ENCODE results near the gene SLCO1A2. TPM values are rescaled to one million over a fixed set of nuclear protein-coding genes. Genes with fewer than 3 reads are reported as not detected.
"Not testable (repeated sequence)": the region's sequence is repeated elsewhere in the genome, so short reads cannot be mapped to it uniquely, and the experiment has no call there.

The SLCO1A2 gene, protein sequence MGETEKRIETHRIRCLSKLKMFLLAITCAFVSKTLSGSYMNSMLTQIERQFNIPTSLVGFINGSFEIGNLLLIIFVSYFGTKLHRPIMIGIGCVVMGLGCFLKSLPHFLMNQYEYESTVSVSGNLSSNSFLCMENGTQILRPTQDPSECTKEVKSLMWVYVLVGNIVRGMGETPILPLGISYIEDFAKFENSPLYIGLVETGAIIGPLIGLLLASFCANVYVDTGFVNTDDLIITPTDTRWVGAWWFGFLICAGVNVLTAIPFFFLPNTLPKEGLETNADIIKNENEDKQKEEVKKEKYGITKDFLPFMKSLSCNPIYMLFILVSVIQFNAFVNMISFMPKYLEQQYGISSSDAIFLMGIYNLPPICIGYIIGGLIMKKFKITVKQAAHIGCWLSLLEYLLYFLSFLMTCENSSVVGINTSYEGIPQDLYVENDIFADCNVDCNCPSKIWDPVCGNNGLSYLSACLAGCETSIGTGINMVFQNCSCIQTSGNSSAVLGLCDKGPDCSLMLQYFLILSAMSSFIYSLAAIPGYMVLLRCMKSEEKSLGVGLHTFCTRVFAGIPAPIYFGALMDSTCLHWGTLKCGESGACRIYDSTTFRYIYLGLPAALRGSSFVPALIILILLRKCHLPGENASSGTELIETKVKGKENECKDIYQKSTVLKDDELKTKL
- total RNA-seq, result 0.26 TPM in 1 of 2 replicates, not detected in the other

DNA sequence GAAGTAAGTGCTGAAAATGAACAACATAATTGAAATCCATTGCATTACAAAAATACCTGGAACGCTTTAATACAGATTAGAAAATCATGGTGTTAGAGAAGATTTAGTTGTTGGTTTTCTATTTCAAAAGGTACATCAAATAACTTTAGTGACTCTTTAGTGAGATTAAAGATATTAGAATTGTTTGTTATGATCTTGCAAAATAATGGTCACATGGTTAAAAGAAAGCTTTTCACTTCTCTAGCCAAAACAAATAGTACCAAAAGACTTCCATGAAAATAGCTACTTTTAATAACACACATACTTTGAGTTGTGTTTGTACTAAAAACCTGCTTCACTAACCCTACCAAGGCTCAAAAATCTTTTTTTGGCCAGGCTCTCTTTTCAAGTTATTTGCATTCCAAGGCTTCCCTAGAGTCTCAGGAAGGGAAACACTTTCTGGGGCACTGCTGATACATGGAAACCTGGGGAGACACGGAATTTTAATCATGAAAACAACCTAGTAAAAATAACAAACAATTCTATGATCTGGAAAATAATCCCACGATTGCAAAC, at the start of gene SLCO1A2:
Gene SLCO1A2 (minus strand): TSS at position 147 of the 555 bp plus-strand sequence. CDS start 270 bp downstream, outside the sequence.
- DNase-seq (ENCODE audit: low read depth in 2 of 2), result peak in 1 of 2 donors; percentile 1

DNA sequence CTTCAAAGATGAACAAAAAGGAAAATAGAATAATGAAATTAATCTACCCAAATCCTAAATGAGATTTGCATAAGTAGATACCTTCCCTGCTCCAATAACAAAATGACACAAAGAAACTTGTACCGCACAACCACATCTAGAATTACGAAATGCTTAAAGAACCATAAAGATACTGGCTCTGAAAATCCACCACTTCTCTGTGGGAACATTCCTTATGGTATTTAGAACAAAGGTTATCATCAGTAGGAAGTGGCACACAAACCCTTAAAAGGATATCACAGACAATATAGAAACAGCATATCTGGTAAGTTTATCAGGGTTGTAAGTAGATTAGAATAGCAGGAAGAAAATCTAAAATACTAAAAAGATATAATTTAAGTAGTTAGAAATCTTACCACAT, 49.5 kb upstream of the SLCO1A2 start:
- DNase-seq (ENCODE audit: low read depth in 2 of 2), result no peak

DNA sequence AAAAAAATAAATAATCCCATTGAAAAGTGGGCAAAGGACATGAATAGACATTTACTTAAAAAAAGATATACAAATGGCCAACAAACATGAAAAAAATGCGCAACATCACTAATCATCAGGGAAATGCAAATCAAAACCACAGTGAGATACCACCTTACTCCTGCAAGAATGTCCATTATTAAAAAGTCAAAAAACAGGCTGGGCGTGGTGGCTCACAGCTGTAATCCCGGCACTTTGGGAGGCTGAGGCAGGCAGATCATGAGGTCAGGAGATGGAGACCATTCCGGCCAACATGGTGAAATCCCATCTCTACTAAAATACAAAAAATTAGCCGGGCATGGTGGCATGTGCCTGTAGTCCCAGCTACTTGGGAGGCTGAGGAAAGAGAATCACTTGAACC, 46.6 kb upstream of the SLCO1A2 start:
- not testable (repeated sequence) for DNase-seq (ENCODE audit: low read depth in 2 of 2)

DNA sequence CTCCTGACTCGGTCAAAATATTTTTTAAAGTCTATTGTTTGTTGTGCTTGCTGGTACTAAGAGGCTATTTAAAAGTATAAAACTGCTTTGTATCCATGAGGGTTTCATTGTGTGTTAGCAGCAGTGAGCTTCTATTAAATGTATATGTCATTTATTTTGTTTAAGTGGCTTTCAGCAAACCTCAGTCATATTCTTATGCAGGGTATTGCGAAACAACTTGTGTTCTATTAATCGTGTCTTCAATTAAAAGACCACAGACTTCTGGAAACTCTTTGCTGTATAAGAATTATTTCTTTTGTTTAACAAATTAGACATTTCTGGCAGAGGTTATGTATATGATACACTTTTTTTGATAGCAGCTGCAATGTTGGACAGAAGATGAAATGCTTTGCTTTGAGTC, 44.5 kb upstream of the SLCO1A2 start:
- no peak for DNase-seq (ENCODE audit: low read depth in 2 of 2)

DNA sequence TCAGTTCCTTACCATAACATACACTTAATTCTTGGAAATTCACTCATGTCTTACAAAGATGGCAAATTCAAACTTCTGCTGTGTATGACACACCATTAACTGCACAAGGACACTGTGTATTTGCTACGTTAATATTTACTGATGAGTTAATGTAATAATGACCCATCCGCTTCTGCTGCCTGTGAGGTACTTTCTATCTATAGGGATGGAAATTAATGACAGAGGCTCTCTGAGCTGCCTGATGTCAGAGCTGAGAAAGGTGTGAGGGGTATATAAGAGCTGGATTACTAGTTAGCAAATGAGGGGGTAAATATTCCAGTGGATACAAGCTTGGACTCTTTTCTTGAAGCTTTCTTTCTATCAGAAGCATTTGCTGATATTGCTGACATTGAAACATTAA, 37.9 kb upstream of the SLCO1A2 start, which contains the start of gene IAPP:
Gene IAPP (plus strand): TSS at position 301 of the 400 bp plus-strand sequence. CDS start 450 bp downstream, outside the sequence.
- no peak for DNase-seq (ENCODE audit: low read depth in 2 of 2)

DNA sequence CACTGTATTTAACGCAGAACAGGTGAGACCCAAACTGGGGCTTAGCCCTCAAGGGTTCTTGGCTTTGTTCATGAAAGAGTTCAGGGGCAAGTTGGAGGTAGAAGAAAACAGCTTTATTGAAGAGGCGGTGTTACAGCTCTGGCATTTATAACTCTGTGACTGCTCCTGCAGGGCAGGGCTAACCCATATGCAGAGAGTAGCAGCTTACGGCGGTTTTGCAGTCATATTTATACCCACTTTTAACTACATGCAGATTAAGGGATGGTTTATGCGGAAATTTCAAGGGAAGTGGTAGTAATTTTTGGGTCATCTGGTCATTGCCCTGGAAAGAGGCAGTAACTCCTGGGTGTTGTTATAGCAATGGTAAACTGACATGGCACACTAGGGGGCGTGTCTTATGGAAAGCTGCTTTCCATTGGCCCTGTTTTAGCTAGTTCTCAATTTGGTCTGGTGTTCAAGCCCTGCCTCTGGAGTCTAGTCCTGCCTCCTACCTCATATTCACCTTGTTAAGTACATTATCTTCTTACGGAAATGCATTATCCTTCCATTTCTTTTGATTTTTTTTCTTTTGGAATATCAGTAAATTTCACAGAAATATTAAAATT, 36.2 kb upstream of the SLCO1A2 start:
- no peak for DNase-seq (ENCODE audit: low read depth in 2 of 2)

DNA sequence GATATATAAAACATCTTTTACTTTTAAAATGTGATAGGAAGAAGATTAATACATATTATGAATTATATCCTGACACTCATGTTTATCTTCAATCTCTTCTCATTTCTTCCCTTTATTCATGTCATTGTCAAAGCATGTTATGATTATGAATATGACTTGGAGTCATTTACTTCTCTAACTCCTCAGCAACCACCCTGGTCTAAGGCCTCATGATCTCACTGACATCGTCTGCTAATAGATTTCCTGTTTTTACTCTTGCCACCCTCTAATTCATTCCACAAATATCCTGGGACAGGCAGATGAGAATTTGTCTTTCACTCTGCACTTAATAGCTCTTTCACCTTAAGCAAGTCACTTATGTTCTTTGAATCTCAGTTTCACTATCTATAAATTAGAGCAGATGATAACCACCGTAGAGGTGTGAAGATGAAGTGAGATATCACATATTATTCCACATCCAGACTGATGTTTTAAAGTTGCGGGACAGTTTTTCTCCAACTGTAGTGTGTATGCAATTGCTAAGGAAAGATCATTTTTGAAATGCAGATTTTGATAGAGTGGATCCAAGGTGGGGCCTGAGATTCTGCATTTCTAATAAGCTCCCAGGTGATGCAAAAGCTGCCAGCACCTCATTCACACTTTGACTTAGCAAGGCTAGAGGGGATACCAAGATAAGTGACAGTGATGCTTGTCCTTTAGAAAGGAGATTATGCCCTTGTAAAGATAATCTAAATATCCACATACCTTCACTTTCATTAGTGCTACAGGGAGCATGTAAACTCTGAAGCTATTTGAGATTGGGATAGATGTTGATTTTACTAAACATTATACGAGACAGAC, 34.6 kb upstream of the SLCO1A2 start:
- peak in 1 of 2 donors; percentile 39 for DNase-seq (ENCODE audit: low read depth in 2 of 2)

DNA sequence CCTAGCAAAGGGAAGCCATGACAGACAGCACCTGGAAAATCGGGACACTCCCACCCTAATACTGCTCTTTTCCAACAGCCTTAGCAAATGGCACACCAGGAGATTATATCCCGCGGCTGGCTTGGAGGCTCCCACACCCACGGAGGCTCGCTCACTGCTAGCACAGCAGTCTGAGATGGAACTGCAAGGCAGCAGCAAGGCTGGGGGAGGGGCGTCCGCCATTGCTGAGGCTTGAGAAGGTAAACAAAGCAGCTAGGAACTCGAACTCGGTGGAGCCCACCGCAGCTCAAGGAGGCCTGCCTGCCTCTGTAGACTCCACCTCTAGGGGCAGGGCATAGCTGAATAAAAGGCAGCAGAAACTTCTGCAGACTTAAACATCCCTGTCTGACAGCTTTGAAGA, 25.9 kb upstream of the SLCO1A2 start:
- not testable (repeated sequence) for DNase-seq (ENCODE audit: low read depth in 2 of 2)

DNA sequence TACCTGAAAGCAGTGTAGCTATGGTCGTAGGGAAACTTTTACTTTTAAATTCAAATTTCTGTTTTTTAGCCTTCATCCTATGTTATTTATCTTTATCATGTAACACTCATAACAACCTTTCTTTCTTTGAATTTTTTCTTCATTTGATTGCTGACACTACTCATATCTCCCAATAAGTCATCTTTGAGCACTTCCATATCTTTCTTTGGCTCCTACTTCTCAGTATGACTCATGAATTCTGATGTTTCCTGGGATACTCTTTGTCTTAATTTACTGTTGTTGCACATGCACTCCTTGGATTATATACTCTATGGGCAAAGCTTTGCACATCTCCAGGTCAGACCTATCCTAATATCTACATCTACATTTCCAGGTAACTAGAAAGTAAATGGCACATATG, 19.9 kb upstream of the SLCO1A2 start:
- DNase-seq (ENCODE audit: low read depth in 2 of 2), result no peak

DNA sequence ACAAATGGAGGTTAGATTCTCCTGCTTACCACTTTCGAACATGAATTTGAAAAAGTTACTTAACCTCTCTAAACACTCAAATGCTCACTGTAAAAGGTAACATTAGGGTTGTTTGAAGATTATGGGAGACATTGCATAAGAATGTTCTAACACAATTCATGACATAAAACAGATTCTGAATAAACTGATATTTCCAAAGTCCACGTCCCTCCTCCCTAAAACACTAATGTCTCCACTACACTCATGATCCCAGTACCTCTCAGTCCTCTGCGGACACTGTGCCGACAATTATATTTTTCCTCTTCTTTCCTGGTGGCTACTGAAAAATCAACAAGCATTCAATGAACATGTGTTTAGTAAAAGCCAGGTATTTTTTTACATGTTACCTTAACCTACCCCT, 19.2 kb upstream of the SLCO1A2 start:
- no peak for DNase-seq (ENCODE audit: low read depth in 2 of 2)

DNA sequence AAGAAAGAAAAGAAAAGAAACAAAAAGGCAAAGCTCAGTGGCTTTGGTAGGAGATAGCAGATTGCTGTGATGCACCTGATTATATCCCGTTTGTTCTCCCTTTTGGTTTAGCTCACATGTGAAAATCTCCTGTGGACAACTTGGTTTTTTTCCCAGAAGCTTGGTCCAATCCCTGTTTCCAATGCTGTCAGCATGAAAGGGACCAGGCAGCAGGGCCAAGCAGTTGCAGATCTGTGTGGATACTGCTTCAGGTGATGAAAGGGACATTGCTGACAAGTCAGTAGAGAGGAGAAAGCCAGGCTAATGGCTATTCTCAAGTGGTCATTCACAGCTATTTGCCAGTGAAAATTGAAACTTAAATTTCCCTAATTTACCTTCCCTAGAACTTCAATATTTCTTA, 18.8 kb upstream of the SLCO1A2 start:
- no peak for DNase-seq (ENCODE audit: low read depth in 2 of 2)

DNA sequence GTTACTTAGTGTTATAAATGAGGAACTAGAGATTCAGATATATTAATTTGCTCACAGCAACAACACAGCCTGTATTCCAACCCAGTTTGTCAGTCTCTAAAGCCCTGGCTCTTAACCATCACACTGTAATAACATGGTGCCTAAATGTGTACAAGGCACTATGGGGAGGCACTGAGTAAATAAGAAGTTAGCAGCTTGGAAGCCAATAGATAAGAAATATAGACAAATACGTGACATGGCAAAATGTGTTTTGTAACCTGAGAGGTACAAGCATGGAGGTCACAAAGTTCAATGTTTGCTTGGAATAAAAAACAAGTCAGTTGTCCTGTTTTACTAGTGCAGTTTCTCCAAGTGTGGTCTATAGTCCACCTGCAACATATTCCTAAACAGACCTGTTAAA, 16.3 kb upstream of the SLCO1A2 start:
- no peak for DNase-seq (ENCODE audit: low read depth in 2 of 2)

DNA sequence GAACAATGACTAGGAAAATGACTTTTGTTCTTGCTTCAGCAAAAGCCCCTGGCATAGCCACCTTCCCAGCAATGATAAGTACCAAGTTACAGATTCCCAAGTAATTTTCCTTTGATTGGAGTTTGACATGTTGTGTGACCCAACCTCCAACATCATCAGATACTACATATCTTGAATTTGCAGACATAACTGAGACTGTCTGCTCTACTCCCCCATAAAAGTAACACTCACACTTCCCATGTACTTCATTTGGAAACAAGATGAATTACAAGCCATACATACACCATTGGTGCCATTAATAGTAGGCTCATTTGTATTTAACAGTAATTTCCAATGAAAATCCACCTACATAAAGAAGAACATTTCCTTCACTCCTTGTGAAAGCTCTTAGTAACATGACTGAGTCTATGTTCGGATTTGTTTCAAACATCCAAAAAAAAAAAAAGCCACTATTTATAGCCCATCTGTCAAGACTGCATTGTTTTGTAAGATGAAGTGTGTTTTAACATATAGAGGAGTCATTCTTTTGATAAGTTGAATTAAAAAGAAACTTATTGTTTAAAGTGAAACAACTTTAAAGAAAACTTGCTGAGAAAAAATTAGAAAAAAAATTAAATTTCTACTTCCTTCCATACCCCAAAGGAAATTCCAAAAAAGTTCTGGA, 12.0 kb upstream of the SLCO1A2 start:
- no peak for DNase-seq (ENCODE audit: low read depth in 2 of 2)

DNA sequence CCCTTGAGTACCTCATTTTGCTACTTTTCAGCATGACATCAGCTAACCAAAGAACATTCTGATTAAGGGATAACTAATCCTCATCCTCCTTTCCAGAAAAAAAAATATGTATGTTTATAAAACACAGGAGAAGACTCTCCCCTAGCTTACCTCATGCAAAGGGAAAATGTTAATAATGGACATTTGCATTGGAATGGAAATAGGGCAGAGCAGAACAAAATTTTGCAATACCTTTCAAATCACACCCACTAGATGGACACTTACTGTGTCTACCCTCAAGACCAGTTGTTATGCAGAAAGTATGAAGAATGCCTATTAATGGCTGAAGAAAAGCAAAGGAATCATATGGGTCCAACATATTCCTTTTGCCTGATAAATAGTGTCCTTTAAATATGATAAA, 8.9 kb upstream of the SLCO1A2 start:
- no peak for DNase-seq (ENCODE audit: low read depth in 2 of 2)

DNA sequence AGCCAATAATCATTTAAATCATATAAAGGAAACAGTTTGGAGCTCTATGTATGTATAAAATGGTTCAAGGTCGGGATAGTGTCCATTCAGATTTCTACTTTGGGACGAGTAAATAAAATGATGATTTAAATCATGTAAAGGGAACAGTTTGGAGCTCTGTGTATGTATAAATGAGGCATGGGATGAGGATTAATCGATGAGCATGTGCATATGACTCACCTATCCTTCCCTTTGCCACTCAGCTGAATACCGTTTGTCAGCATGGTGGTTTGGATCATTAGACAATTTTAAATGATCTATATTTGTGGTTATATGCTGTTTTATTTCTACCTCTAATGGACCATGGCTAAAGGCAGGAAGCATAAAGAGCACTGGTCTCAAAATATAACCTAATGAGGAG, 7.1 kb upstream of the SLCO1A2 start:
- DNase-seq (ENCODE audit: low read depth in 2 of 2), result no peak

DNA sequence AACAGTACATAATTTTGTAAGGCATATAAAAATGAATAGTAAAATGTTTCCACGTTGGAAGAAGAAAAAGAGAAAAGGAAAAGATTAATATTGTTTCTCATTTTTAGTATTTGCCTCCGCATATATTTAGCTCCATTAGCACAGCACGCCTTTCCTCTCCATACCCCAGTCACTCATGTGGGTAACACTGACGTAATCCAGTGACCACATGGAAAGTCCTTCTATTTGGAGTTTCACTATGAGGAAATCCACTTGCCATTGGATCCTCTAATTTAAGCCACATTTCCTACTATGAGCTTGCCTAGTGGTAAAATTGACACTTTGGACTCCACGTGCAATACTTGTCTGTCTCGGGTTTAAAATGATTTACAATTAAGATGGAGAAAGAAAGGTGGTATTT, 5.7 kb upstream of the SLCO1A2 start:
- no peak for DNase-seq (ENCODE audit: low read depth in 2 of 2)

DNA sequence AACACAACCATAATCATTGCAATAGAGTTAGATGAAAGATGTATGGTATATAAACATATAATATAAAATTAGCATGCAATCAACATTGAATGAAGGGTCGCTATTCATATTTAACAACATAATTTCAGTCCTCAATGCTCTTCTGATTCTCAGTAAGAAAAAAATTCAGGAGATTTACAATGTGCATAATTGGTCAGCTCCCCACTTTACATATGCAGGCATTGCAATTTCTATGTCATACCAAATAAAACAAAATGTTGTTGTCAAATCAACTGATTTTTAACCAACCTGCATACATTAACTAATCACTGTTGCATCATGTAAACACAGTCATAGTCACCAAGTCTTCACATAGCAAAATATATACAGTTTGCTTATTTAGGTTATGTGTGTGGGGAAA, 5.2 kb upstream of the SLCO1A2 start:
- no peak for DNase-seq (ENCODE audit: low read depth in 2 of 2)

DNA sequence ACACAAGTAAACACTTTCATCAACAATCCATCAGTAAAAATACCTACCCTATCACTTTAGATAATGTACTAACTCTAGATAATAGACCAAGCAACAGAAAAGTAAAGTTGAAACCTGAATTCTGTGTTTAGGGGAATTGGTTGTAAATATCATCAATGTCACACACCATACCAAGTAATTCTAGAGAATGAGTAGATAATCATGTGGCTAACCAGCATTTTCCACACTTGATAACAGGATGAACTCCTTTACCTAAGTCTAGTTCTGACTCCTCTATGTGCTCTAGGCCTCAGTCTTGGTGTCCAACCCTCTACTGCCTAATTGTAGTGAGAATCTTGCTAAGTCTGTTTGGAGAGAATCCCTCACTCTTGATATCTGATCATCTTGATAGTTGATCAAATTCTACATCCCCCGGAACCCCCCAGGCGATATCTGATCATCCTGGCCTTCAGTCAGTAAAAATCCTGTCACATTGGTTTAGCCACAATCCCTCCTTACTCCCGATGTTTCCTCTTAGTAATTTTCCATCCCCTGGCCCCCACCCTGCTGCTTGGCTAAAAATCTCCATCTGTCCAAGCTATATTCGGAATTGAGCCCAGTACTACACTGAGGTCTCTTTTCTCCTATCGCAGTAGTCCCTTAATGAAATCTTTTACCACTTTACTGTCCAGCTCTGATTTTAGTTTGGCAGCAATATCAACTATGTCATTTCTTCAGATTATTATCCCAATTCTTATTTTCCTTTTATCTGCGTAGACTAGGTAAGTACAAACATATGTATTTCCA, 3.4 kb upstream of the SLCO1A2 start:
- DNase-seq (ENCODE audit: low read depth in 2 of 2), result no peak

DNA sequence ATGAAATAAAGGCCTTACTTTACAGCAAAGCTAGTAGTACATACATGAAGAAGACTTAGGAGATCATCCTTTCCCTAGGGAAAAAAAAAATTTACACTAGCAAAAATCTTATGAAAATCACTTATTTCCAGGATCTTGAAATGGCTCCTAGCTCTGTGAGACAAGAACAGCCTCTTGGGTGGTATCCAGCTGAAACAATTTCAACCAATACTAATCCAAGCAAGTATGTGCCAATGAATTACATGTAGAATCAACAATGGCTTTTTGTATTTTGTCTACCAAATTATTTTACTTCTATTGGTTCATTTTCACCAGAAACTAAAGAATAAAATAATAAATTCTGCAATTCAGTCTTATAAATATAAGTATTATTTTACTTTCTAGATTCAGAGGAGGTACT, 2.7 kb upstream of the SLCO1A2 start:
- DNase-seq (ENCODE audit: low read depth in 2 of 2), result no peak

DNA sequence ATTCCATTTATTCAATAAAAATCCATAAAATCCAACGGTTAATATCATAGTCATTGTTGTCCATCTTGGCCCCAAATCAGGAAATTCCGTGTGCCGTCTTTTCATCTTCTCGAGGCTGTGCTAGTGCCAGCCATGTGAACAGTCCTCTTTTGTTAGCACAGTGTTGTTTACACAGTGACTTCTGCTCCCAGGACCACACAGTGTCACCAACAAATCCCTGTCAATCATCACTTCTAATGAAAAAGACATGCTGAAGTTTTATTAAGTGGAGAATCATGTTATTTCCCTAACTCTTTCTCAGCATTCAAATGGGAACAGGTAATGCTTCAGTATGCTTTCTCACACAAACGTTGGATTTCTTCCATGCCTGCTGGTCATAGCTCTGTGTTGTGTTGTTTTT, 1.9 kb upstream of the SLCO1A2 start:
- DNase-seq (ENCODE audit: low read depth in 2 of 2), result no peak
